Measurements from ENCODE around the gene SRSF9. TPM values are rescaled to one million over a fixed set of nuclear protein-coding genes. Genes with fewer than 3 reads are reported as not detected.

Gene SRSF9
- total and polyA plus RNA-seq, 2 of the 13 experiments (the other 11 are each of a cell fraction or from before 2014, with no cell fraction given), result 125 to 144 TPM

DNA sequence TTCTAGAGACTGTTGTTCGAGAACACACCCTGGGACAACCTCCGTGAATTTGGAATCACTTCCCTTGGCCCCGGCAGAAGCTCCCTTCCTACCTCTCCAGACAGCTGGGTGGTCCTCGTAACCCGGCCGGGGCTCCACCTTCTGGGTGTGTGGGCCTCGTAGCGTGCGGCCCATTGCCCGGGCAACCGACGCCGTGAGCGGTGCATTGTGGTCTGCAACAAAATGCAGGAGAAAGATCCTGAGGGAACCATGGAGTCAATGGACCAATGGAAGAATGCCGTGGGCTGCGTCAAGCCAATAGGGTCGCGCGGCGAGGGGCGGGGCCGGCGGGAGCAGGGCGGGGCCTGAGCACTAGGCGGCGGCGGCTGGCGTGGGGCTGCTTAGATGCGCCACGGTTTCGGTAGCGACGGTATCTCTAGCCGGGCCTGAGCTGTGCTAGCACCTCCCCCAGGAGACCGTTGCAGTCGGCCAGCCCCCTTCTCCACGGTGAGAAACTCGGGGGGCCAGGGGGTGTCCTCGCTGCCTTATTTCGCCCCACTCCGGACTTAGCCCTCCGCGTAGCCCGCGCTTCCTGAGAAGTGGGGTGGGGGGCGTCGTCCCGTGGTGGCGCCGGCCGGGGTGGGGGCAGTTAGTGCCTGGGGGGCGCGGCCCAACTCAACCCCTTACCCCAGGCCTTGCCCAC lies 26.3 kb upstream of the SRSF9 start, which contains the start of gene DYNLL1 (continued):
- TF ChIP-seq ZNF788 (CRISPR knock-in tag; IDR thresholded peaks at IDR 0.05; ENCODE audit: borderline replicate concordance) (peak; percentile 36; the same call in 1 of the 2 replicates), GPN1 (CRISPR knock-in tag; IDR thresholded peaks at IDR 0.05; ENCODE audit: borderline replicate concordance) (no peak), HIVEP1 (CRISPR knock-in tag; IDR thresholded peaks at IDR 0.05) (peak; percentile 57; the same call in 1 of the 2 replicates), SALL1 (CRISPR knock-in tag; IDR thresholded peaks at IDR 0.05) (peak; percentile 69), FOSL2 (CRISPR knock-in tag; IDR thresholded peaks at IDR 0.05) (peak; percentile 17; the same call in 1 of the 2 replicates), SRF (IDR thresholded peaks at IDR 0.05; ENCODE audit: low read depth, low read length) (0 out of 2 replicates have a peak, but pooled peaks have one; percentile 63), HCFC1 (IDR thresholded peaks at IDR 0.05; ENCODE audit: low read depth, low read length) (peak; percentile 37; the same call in 1 of the 2 replicates), LCORL (IDR thresholded peaks at IDR 0.05) (no peak), LCORL (CRISPR knock-in tag; IDR thresholded peaks at IDR 0.05) (no peak), ZNF605 (CRISPR knock-in tag; IDR thresholded peaks at IDR 0.05) (no peak), ZFY (CRISPR knock-in tag; IDR thresholded peaks at IDR 0.05) (peak; percentile 84), ZNF713 (CRISPR knock-in tag; IDR thresholded peaks at IDR 0.05) (no peak), NR3C1 (CRISPR knock-in tag; IDR thresholded peaks at IDR 0.05) (no peak), ZNF670 (CRISPR knock-in tag; IDR thresholded peaks at IDR 0.05; ENCODE audit: borderline replicate concordance) (no peak), YY1 (IDR thresholded peaks at IDR 0.05; ENCODE audit: insufficient read depth, insufficient replicate concordance, low read depth, low read length) (peak; percentile 54), PPARG (CRISPR knock-in tag; conservative IDR thresholded peaks at IDR 0.05) (no peak), NFRKB (IDR thresholded peaks at IDR 0.05) (no peak), SMC3 (IDR thresholded peaks at IDR 0.05; ENCODE audit: low read length) (no peak), ZBTB8A (CRISPR knock-in tag; IDR thresholded peaks at IDR 0.05; ENCODE audit: borderline replicate concordance, low read depth) (no peak)
- TF ChIP-seq, protein P1, sequence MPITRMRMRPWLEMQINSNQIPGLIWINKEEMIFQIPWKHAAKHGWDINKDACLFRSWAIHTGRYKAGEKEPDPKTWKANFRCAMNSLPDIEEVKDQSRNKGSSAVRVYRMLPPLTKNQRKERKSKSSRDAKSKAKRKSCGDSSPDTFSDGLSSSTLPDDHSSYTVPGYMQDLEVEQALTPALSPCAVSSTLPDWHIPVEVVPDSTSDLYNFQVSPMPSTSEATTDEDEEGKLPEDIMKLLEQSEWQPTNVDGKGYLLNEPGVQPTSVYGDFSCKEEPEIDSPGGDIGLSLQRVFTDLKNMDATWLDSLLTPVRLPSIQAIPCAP (CRISPR knock-in tag; IDR thresholded peaks at IDR 0.05; ENCODE audit: low read depth), result no peak
- TF ChIP-seq, protein P2, sequence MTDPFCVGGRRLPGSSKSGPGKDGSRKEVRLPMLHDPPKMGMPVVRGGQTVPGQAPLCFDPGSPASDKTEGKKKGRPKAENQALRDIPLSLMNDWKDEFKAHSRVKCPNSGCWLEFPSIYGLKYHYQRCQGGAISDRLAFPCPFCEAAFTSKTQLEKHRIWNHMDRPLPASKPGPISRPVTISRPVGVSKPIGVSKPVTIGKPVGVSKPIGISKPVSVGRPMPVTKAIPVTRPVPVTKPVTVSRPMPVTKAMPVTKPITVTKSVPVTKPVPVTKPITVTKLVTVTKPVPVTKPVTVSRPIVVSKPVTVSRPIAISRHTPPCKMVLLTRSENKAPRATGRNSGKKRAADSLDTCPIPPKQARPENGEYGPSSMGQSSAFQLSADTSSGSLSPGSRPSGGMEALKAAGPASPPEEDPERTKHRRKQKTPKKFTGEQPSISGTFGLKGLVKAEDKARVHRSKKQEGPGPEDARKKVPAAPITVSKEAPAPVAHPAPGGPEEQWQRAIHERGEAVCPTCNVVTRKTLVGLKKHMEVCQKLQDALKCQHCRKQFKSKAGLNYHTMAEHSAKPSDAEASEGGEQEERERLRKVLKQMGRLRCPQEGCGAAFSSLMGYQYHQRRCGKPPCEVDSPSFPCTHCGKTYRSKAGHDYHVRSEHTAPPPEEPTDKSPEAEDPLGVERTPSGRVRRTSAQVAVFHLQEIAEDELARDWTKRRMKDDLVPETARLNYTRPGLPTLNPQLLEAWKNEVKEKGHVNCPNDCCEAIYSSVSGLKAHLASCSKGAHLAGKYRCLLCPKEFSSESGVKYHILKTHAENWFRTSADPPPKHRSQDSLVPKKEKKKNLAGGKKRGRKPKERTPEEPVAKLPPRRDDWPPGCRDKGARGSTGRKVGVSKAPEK (CRISPR knock-in tag; IDR thresholded peaks at IDR 0.05; ENCODE audit: borderline replicate concordance), result no peak
- TF ChIP-seq, protein P3, sequence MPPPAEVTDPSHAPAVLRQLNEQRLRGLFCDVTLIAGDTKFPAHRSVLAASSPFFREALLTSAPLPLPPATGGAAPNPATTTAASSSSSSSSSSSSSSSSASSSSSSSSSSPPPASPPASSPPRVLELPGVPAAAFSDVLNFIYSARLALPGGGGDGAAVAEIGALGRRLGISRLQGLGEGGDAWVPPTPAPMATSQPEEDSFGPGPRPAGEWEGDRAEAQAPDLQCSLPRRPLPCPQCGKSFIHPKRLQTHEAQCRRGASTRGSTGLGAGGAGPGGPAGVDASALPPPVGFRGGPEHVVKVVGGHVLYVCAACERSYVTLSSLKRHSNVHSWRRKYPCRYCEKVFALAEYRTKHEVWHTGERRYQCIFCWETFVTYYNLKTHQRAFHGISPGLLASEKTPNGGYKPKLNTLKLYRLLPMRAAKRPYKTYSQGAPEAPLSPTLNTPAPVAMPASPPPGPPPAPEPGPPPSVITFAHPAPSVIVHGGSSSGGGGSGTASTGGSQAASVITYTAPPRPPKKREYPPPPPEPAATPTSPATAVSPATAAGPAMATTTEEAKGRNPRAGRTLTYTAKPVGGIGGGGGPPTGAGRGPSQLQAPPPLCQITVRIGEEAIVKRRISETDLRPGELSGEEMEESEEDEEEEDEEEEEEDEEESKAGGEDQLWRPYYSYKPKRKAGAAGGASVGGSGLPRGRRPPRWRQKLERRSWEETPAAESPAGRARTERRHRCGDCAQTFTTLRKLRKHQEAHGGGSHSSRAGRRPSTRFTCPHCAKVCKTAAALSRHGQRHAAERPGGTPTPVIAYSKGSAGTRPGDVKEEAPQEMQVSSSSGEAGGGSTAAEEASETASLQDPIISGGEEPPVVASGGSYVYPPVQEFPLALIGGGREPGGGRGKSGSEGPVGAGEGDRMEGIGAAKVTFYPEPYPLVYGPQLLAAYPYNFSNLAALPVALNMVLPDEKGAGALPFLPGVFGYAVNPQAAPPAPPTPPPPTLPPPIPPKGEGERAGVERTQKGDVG (CRISPR knock-in tag; IDR thresholded peaks at IDR 0.05; ENCODE audit: borderline replicate concordance), result no peak
- TF ChIP-seq, protein P4, sequence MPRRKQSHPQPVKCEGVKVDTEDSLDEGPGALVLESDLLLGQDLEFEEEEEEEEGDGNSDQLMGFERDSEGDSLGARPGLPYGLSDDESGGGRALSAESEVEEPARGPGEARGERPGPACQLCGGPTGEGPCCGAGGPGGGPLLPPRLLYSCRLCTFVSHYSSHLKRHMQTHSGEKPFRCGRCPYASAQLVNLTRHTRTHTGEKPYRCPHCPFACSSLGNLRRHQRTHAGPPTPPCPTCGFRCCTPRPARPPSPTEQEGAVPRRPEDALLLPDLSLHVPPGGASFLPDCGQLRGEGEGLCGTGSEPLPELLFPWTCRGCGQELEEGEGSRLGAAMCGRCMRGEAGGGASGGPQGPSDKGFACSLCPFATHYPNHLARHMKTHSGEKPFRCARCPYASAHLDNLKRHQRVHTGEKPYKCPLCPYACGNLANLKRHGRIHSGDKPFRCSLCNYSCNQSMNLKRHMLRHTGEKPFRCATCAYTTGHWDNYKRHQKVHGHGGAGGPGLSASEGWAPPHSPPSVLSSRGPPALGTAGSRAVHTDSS (CRISPR knock-in tag; conservative IDR thresholded peaks at IDR 0.05), result no peak

All from HepG2 (cell line).